Stimulated activated CD4-positive, alpha-beta T cell treated with anti-CD3 and anti-CD28 coated beads, Interleukin-1b, Interleukin-23, amount 100 ng/mL, for 4 hours (primary cell): ENCODE measurements around the gene FAM78A.
"Not testable (repeated sequence)": the region's sequence is repeated elsewhere in the genome, so short reads cannot be mapped to it uniquely, and the experiment has no call there.

Experiments used
- DNase-seq, 2 donors: peaks; one replicate each; pipeline ENCODE4 v3.0.0-alpha.2; 2020; ENCODE audit warnings: low read depth in 2 of 2

Gene FAM78A

GRCh38 chr9:131211920-131212319, 64.4 kb downstream of the FAM78A start:
- not testable (repeated sequence) for DNase-seq
